ENCODE data around the gene RBM6.

RBM6 gene

GRCh38 chr3:50095352-50095998 lies 155.5 kb downstream of the RBM6 start:
- no peak for DNase-seq

- no peak for DNase-seq
Observed at GRCh38 chr3:50100386-50100785, 160.4 kb downstream of the RBM6 start.

DNA sequence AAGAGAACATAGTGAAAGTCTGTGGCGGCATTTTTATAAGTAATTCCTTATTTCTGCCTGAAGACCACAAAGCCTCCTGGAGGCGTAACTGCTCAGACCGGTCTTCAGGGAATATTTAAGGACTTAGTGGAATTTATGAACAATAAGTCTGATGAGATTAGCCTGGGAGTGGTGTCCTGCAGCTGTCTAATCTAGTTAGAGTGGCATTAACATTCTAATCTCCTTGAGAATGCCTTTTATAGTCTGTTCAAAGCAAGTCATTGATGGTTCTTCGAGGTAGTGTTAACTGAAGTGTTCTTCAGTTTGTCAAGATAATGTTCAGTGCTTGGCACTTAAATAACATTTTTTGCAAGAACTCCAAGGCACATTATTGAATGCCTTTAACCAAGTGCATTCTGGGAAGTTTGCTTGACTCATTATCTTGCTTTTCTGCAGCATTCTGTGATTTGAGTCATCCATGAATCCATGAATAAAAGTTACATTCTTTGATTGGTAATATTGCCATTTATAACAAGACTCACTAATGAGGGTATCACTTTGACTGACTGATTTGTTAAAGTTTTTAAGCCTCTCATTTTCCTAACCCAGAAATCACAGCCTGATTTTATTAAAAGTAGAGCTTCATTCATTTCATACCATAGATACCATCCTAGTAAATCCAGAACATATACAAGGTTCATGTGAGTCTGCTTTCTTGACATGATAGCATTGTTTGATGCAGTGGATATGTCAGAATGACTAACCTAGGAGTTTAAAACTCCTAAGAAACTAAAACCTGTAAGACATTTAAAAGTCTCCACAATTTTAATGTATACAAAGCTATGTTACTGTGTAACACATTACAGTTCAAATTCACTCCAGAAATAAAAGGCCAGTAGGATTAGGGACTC lies 161.3 kb downstream of the RBM6 start:
- no peak for DNase-seq

GRCh38 chr3:50102558-50102957 lies 162.6 kb downstream of the RBM6 start:
- no peak for DNase-seq

GRCh38 chr3:50111757-50112156 lies 171.8 kb downstream of the RBM6 start:
- DNase-seq, result no peak

GRCh38 chr3:50112462-50112861 lies 172.5 kb downstream of the RBM6 start:
- DNase-seq, result no peak

GRCh38 chr3:50117120-50117519 lies 177.2 kb downstream of the RBM6 start:
- no peak for DNase-seq

- no peak for DNase-seq
Observed at GRCh38 chr3:50118237-50118636, 178.3 kb downstream of the RBM6 start.

GRCh38 chr3:50119786-50120185 lies 179.8 kb downstream of the RBM6 start:
- DNase-seq, result no peak

DNA sequence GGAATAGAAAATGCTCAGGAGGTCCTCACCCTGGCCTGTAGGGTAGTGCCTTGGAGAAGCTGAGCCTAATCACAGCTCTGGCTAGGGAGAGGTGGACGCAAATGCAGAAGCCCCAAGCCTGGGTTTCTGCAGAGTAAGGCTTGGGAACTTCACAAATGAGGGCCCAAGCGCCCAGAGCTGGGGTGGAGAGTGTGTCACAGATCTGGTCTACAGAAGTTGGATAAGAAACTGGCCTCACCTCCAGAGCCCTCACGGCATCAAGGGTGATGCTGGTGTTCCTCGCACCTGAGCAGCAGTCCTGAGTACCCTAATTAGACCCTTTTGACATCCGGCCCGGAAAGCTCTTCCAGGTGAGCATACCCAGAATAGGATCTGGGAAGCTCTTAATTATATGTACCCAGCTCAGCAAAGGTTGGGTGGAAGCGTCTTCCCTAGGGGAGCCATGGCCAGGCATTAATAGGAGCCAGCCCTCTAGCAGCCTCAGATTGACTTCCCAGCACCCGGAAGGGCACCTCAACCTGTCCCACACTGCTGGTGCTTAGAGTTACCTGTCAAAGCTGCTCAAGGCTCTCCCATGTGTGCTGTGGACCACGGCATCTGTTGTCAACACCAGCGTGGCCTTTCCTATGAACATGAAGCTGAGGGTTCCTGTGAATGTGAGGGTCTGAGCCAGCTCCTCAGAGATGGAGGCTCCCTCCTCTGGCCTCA lies 180.6 kb downstream of the RBM6 start:
- DNase-seq, result no peak

- peak; percentile 68 for DNase-seq
Observed at GRCh38 chr3:50121072-50122032, 181.4 kb downstream of the RBM6 start.

DNA sequence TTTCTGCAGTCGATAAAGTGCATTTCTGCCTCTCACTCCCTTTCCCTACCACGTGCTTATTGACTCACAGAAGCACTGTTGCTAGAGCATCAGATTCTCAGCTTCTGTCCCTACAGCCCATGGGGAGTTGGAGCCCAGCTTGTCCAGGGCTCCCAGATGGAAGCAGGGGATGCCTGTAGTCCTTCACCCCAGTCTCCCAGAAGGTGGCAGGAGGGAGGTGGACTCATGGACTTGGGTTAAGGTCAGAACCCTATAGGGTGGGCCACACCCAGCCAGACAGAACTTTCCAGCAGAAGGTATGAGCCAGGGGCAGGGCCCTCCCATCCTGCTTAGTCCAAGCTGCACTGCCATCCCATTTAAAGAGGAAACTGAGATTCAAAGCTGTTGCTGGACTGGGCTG lies 182.1 kb downstream of the RBM6 start:
- DNase-seq, result no peak

GRCh38 chr3:50122661-50123391 lies 182.9 kb downstream of the RBM6 start:
- DNase-seq, result no peak

DNA sequence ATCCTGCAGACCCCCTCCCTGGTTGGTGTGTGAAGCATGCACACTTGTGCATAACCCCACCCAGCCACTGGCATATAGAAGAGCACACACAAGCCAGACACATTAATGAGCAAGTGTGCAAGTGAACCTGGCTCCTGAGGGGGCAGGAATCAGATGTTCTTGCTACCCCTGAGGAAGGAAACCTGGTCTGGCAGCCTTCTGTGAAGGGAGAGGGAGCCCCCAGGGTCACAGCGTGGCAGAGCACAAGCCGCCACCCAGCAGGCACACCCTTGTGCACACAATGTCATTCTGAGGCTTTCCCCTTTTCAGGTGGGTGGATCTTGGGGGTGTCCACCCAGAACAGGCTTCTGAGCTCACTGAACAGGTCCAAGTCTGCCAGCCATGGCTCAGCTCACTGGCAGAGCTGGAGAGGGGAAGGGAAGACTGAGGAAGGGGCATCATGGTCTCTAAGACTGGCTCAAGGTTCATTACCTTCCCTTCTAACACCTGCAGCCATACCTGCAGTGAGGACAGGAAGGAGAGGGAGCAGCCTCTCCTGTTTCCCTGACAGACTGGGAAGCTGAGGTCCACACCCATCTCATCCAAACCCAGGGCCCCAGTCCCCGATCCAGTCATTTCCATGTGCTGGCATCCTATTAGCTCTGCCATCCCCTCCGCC lies 183.6 kb downstream of the RBM6 start:
- no peak for DNase-seq

GRCh38 chr3:50124052-50124799 lies 184.3 kb downstream of the RBM6 start:
- DNase-seq, result no peak

DNA sequence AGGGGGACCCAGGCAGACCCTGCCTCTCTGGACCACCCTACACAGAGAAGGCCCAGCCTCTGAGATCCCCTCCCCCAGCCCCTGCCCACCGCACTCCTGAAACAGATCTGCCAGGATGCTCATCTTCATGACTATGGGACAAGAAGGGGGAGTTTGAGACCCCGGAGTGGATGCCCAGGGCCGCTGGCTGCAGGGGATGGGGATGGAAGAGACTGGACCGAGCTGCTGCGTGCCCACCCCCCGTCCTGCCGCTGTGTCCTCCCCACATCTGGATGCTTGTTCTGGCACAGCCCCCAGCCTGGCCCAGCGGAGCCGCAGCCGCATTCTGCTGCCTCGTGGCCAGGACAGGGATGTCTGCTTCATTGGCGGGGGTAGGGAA lies 184.8 kb downstream of the RBM6 start:
- no peak for DNase-seq

- DNase-seq, result no peak
Observed at GRCh38 chr3:50125541-50126286, 185.8 kb downstream of the RBM6 start.

- DNase-seq, result no peak
Observed at GRCh38 chr3:50126287-50127211, 186.6 kb downstream of the RBM6 start.

Measured in activated gamma-delta T cell treated with Interleukin-2 at 50 U/mL for 16 hours (primary cell).